Cardiac fibroblast (primary cell): ENCODE data around the gene ARG1.

Experiments used
- DNase-seq, 2 donors: peaks; one replicate each; pipeline versions ENCODE4 v3.0.0 to v3.0.0-alpha.2; 2010; ENCODE audit warnings: low read depth in 2 of 2
- H3K4me3 ChIP-seq, 2 donors: replicated peaks in 1 of 2; 1 replicate in 1 of 2; 2 replicates in 1 of 2; pipeline ENCODE4 v1.5.1; 2011; ENCODE audit warnings: low read depth in 2 of 2, low read length in 2 of 2, mild to moderate bottlenecking in 2 of 2, moderate library complexity in 1 of 2
- TF ChIP-seq, protein P1 (sequence below): IDR thresholded peaks from one replicate; pipeline ENCODE4 v1.5.1; 2011; ENCODE audit warnings: low read depth, mild to moderate bottlenecking, low read length, inconsistent platforms

The ARG1 gene

DNA sequence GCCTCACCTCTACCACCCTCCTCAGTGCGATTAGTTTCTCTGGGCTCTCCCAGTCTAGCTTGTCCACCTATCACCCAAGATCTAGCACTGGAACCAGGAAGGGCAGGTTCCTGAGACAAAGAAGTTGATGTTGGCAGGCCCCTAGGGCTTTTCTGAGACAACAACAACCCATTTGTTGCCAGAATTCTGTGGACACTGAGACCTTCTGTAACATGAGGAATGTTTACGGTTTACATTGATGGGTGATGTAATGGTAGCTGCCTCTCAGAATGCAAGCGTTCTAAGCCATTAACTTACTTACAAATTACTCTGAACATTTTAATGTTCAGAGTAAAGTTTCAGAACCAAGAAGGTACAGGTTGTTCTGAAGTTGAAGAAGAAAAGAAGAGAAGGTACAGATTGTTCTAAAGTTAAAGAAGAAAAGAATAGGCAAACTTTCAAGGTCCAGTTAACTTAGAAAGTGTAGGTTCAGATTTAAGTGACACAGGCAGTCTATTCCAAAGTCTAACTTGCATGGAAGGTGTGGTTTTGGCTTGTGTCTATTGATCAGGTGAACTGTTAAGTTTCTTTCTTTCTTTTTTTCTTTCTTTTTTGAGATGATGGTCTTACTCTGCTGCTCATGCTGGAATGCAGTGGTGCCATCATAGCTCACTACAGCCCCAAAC is 58.7 kb downstream of the ARG1 start:
- no peak for DNase-seq
- TF ChIP-seq, protein P1, sequence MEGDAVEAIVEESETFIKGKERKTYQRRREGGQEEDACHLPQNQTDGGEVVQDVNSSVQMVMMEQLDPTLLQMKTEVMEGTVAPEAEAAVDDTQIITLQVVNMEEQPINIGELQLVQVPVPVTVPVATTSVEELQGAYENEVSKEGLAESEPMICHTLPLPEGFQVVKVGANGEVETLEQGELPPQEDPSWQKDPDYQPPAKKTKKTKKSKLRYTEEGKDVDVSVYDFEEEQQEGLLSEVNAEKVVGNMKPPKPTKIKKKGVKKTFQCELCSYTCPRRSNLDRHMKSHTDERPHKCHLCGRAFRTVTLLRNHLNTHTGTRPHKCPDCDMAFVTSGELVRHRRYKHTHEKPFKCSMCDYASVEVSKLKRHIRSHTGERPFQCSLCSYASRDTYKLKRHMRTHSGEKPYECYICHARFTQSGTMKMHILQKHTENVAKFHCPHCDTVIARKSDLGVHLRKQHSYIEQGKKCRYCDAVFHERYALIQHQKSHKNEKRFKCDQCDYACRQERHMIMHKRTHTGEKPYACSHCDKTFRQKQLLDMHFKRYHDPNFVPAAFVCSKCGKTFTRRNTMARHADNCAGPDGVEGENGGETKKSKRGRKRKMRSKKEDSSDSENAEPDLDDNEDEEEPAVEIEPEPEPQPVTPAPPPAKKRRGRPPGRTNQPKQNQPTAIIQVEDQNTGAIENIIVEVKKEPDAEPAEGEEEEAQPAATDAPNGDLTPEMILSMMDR, result no peak
- no peak overlapping the region for H3K4me3 ChIP-seq
